NB4 (cell line): Measurements from ENCODE around the gene FXYD5.

Experiments used
- DNase-seq: peaks from one replicate; pipeline ENCODE4 v3.0.0; 2010; ENCODE audit warnings: low read depth
- H3K4me3 ChIP-seq: one replicate; pipeline ENCODE4 v1.5.1; 2011; ENCODE audit warnings: mild to moderate bottlenecking, low read depth, low read length, moderate library complexity
- CTCF ChIP-seq: IDR thresholded peaks from one replicate; pipeline ENCODE4 v1.5.1; 2012; ENCODE audit warnings: low read depth, low read length
- MAX ChIP-seq: IDR thresholded peaks from 2 replicates; pipeline ENCODE4 v1.6.1; 2011; ENCODE audit warnings: low read depth, low read length
- MYC ChIP-seq: IDR thresholded peaks from 2 replicates; pipeline ENCODE4 v1.6.1; 2011; ENCODE audit warnings: low read depth, low read length
- POLR2A ChIP-seq: IDR thresholded peaks from 2 replicates; pipeline ENCODE4 v1.6.1; 2011; ENCODE audit warnings: mild to moderate bottlenecking; ENCODE audit not compliant: insufficient read length; ENCODE audit errors: extremely low read depth

The FXYD5 gene

GRCh38 chr19:35107545-35107944, 47.0 kb upstream of the FXYD5 start:
- DNase-seq, result no peak
- no peak overlapping the region for H3K4me3 ChIP-seq
- TF ChIP-seq POLR2A (no peak), MYC (no peak), CTCF (no peak), MAX (no peak)

- DNase-seq, result no peak
- no peak overlapping the region for H3K4me3 ChIP-seq
- no peak for TF ChIP-seq POLR2A
- no peak for TF ChIP-seq CTCF
- no peak for TF ChIP-seq MAX
- TF ChIP-seq MYC, result no peak
Measured at GRCh38 chr19:35108730-35109129, 45.8 kb upstream of the FXYD5 start.

- H3K4me3 ChIP-seq, result no peak overlapping the region
- DNase-seq, result no peak
- no peak for TF ChIP-seq MAX
- TF ChIP-seq MYC, result no peak
- TF ChIP-seq POLR2A, result no peak
- no peak for TF ChIP-seq CTCF
Measured at GRCh38 chr19:35109395-35110112, 45.0 kb upstream of the FXYD5 start.

GRCh38 chr19:35110974-35111373, 43.6 kb upstream of the FXYD5 start:
- H3K4me3 ChIP-seq, result no peak overlapping the region
- no peak for DNase-seq
- no peak for TF ChIP-seq POLR2A
- TF ChIP-seq MYC, result no peak

DNA sequence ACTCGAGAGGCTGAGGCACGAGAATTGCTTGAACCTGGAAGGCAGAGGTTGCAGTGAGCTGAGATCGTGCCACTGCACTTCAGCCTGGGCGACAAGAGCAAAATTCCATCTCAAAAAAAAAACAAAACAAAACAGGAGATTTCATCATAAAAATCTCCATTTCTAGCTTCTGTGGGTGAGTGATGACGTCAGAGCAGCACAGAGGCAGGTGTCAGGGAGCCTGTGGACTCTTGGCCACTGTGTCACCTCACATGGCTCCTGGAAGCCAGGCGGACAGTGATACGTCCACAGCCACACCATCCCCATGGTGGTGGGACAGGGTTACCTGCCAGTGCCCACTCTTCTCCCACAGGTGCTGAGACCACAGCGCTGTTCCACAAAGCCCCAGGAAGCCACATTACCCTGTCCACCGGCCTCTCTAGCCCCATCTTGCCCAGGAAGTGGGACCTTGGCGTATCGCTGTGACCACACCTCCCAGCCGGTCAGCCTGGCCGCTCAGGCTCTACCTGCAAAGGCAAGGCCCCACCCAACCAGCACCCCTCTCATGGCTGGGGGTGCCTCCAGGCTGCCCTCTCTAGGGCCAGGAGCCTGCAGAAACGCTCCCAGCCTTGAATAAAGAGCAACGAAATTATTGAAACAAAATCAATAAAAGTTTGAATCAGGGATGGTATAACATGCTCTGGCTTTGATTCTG, 41.4 kb upstream of the FXYD5 start:
- H3K4me3 ChIP-seq, result no peak overlapping the region
- TF ChIP-seq CTCF, result no peak
- TF ChIP-seq MYC, result no peak
- no peak for TF ChIP-seq MAX
- no peak for TF ChIP-seq POLR2A

DNA sequence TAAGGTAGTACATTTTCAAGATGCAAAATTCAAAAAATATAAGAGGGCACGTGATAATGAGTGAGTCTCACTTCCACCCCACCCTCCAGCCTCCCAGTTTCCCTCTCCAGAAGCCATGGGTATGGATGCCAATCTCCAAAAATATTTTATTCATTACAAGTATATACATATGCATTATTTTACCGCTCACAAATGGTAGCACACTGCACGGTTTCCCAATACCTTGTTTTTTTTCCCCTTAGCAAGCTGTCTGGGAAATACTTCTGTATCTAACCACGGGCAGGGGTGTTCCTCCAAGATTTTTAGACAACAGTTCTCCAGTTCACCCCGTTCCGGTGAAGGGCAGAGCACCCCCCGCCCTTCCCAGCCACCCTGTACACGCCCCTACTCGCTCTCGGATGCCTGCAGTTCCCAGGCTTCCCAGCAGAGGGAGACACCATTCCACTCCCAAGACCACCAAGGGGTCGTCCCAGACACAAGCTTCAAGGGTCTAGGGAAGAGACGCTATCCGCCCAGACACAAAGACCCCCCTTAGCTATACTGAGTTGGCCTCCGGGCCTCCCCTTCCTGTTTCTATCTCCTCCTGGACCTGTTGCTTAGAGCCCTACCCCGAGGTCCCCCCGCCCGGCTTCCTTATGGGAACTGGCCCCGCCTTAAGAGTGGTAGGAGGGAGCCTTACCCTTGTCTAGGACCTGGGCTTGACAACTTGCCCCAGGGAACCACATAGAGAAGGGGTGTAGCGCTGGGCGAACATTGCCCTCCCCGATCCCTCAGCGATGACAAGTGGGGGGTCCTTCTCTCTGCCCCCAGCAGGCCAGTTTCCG, 40.0 kb upstream of the FXYD5 start:
- TF ChIP-seq CTCF, result peak; percentile 82
- TF ChIP-seq MYC, result no peak
- DNase-seq, result peak; percentile 43
- H3K4me3 ChIP-seq, result no peak overlapping the region

More for the DNA sequence above, 41.4 kb upstream of the FXYD5 start:
- no peak for DNase-seq
